Dedifferentiated amniotic fluid mesenchymal stem cell (primary cell): Measurements from ENCODE around the gene FBXW8.

ENCODE experiments used
- DNase-seq: peaks from one replicate; pipeline ENCODE4 v3.0.0-alpha.2; 2016; ENCODE audit errors: extremely low spot score

FBXW8 gene

DNA sequence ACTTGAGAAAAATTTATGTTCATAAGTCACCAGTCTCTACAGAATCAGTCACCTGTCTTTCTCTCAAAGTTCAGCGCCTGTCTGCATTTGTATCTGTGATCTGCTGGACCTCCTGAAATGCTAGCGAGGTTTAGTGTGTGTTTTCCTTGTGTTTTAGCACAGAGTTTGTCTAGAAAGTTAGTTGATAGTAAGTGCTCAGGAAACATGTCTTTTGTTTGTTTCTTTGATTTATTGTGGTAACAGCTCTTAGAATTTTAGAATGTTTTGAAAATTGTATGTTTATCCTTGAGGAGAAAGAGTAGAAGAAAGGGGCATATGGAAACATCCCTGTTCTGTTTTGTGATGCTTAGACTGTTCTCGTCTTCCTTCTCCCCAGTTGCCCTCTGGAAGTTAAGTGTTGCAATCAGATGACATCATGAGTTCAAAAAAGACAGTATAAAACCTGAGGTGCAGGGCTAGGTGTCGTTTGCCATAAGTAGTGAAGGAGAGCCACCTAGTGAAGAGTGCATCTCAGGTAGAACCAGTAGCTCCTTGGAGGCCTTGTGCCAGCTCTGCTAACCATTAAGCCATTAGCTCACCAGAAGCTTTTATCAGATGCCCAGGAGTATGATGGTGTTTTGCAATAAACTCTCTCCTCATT, 44.8 kb downstream of the FBXW8 start:
- no peak for DNase-seq

DNA sequence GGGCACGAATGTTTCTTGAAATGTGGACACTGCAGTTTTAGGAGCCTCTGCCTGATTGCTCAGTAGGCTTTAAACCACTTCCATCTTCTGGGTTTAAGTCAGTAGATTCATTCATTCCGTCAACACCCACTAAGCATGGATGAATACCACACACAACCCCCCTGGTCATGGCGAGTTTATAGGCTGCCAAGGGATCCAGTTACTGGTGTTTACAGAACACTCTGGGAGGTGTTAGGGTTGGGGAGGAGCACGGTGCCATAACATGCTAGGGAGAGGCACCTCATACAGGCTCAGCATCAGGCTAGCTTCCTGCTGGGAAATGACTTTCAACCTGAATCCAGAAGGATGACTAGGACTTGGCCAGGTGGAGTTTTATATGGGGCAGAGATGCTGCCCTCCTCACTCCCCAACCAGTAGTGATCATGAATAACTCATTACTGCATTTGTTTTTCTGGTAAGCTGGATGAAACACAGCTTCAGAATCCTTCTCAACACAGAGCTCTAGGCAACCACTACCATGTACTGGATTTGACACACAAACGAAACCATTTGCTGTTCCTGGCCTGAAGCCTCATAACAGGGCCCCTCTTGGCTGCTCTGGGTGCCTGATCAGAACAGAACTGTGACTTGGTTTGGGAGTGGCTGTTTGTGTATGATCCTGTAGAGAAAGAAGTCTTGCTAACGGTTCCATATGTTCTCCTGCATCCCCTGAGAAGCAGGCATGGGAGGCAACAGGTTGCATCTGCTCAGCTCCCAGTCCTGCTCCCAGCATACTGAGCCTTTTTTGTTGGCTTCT, 47.9 kb downstream of the FBXW8 start:
- DNase-seq, result no peak

DNA sequence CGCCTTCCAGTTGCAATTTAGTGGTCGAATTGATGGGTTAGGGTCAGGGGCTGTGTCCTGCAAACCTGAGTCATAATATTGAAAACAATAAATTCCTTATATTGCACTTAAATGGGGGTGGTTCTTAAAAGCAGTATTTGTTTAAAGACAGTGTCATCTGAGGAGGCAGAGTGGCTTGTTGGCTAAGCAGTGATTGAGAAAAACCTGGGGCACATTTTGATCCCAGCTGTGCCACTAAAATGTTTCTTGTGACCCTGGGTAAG, 48.4 kb downstream of the FBXW8 start:
- no peak for DNase-seq

DNA sequence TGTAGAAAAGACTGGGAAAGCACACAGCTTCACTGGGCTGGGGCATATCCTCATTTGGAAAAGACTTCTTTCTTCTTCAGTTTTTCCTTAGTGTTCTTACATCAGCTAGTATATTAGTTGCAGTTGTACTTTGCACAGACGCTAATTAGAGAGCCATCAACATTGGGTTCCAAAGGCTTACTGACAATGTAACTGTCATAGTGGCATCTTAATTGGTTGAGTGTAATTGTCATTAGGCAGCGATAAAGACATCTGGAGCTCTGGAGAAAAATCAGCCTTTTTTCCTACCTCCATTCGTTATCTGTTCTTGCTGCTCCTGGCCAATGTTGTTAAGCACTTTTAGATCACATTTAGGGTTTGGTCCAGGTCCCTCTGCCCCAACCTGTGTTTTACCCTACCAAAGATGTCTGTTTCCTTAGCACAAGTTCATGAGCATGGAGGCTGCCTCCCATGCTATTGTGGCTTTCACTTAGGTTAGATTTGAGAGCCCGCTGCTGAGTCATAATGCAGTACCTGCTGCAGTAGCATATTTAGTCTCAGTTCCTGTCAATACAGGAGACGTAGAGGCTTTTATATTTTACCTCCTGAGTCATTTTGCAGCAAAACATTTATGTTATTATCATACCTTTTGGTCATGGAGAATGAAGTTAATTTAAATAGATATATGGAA, 49.2 kb downstream of the FBXW8 start:
- DNase-seq, result no peak

GRCh38 chr12:116962197-116962596, 51.4 kb downstream of the FBXW8 start:
- DNase-seq, result no peak

DNA sequence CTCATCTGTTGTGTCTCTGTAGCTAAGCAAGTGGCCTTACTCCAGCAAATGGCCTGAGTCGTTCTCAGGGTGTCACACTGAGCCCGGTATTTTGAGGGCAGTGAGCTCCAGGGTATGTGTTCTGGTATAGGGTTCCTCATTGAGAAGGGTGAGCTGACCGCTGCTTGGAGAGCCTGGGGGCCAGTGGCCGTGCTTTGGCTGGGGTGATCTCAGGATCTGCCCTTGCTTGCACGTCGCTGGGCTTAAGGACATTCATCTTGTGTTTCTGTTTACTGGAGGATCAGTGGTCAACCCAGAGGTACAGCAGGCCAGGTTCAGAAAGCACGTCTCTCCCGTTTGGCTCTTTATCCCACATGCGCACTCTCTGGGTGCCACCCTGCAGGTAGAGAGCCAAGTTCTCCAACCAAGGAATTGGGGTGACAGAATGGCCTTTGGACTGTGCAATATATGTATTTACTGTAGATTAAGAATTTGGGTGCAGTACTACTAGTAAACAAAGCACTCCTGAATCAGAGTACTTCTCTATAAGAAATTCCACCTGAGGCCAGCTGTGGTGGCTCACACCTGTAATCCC, 52.1 kb downstream of the FBXW8 start:
- no peak for DNase-seq

- DNase-seq, result no peak
These were observed 53.6 kb downstream of the FBXW8 start for GRCh38 chr12:116964054-116965050.

GRCh38 chr12:116968986-116969385, 58.2 kb downstream of the FBXW8 start:
- DNase-seq, result no peak

DNA sequence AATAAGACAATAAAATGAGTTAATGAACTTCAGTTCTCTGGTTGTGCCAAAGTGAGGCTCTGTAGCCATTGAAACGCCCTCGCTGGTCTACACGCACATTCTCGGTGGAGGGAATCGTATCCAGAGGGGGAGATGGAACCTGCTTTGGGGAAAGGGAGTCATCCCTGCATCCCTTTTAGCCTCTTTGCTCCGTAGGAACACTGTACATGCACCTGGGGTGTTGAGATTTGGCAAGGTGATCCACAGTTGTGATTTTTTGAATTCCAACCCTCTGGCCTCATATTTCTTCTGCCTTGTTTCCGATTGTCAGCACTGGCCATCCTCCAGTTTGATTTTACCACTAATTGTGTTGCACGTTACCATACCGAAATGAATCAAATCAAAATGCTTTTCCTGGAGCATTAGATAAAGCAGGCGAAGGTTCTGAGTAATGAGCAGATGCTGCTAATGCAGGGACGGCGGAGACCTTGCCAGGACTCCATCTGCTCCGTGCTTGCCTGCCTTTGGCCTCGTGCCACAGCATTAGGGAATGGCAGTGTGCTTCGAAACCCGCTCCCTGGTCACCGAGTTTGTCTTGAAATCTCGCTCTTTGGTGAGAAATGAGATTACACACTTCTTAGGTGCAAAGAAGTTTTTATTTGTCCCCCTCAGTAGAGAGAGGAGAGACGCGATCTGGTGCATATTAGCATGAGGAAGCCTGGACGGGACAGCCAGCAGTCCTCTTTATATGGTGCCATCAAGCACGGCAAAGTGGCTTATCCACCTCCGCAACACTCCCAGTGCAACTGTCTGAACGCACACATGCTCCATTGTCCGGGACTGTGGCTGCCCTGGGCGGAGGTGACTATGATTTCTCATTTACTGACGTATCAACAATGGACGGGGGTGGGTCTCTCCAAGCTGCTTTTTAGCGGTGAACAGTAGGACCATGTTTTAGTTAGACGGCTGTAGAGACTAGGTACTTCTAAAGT, 59.1 kb downstream of the FBXW8 start:
- no peak for DNase-seq

DNA sequence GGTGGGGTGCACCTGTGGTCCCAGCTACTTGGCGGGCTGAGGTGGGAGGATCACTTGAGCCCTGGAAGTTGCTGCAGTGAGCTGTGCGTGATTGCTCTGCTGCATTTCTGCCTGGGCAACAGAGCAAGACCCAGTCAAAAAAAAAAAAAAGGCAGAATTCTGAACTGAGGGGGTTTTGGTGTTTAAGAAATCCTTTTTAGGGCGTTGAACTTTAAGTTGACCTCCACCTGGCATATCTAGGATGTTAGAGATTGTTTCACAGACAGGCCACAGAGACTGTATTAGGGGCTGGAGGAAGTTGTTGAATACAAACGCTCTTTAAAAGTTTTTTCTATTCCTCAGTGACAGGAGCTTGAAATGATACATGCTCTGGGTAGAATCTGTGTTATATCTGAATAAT, 60.5 kb downstream of the FBXW8 start:
- no peak for DNase-seq

- DNase-seq, result peak; percentile 68
These were observed 65.1 kb downstream of the FBXW8 start for GRCh38 chr12:116975779-116976393.

- DNase-seq, result peak; percentile 30
These were observed 67.0 kb downstream of the FBXW8 start for GRCh38 chr12:116977465-116978380.

- no peak for DNase-seq
These were observed 68.2 kb downstream of the FBXW8 start for GRCh38 chr12:116978791-116979508.

- DNase-seq, result no peak
These were observed 69.3 kb downstream of the FBXW8 start for GRCh38 chr12:116980083-116980482.

GRCh38 chr12:116982791-116983411, 72.2 kb downstream of the FBXW8 start:
- peak; percentile 86 for DNase-seq

- no peak for DNase-seq
These were observed 73.3 kb downstream of the FBXW8 start for GRCh38 chr12:116984098-116984497.

- DNase-seq, result no peak
These were observed 79.6 kb downstream of the FBXW8 start for GRCh38 chr12:116990329-116990728.
